GM21381 (cell line): ENCODE measurements around the gene PKP3.
"Not testable (repeated sequence)": the region's sequence is repeated elsewhere in the genome, so short reads cannot be mapped to it uniquely, and the experiment has no call there.

ENCODE experiments used
- ATAC-seq: cut with Tn5 transposase; IDR thresholded peaks from one replicate; pipeline ENCODE4 v1.9.1; 2021; ENCODE audit warnings: mild to moderate bottlenecking, moderate library complexity; ENCODE audit not compliant: unreplicated experiment

The PKP3 gene

GRCh38 chr11:362642-363442 lies 31.2 kb upstream of the PKP3 start:
- no peak for ATAC-seq

- not testable (repeated sequence) for ATAC-seq
Measured at GRCh38 chr11:363443-363805, 30.6 kb upstream of the PKP3 start.

- ATAC-seq: no peak
Measured at GRCh38 chr11:363948-364761, 29.9 kb upstream of the PKP3 start.

GRCh38 chr11:364991-365725 lies 28.9 kb upstream of the PKP3 start:
- no peak for ATAC-seq

GRCh38 chr11:365831-366230 lies 28.2 kb upstream of the PKP3 start:
- no peak for ATAC-seq

GRCh38 chr11:367956-368413 lies 26.0 kb upstream of the PKP3 start:
- no peak for ATAC-seq

- ATAC-seq: no peak
Measured at GRCh38 chr11:368414-369335, 25.3 kb upstream of the PKP3 start.

GRCh38 chr11:369336-370018 lies 24.5 kb upstream of the PKP3 start, which contains the start of gene B4GALNT4:
Gene B4GALNT4 (plus strand): TSS chr11:369499. CDS start chr11:369804, 305 bp downstream.
- ATAC-seq: no peak

- no peak for ATAC-seq
Measured at GRCh38 chr11:370070-370941, 23.7 kb upstream of the PKP3 start.

GRCh38 chr11:371051-371450 lies 23.0 kb upstream of the PKP3 start:
- ATAC-seq: no peak

- ATAC-seq: no peak
Measured at GRCh38 chr11:371716-372590, 22.1 kb upstream of the PKP3 start.

GRCh38 chr11:372809-373715 lies 20.9 kb upstream of the PKP3 start:
- no peak for ATAC-seq

- no peak for ATAC-seq
Measured at GRCh38 chr11:373716-374551, 20.1 kb upstream of the PKP3 start.

- no peak for ATAC-seq
Measured at GRCh38 chr11:375065-376025, 18.7 kb upstream of the PKP3 start.
